ENCODE measurements around the gene CLN3.
"Not testable (repeated sequence)": the region's sequence is repeated elsewhere in the genome, so short reads cannot be mapped to it uniquely, and the experiment has no call there.

DNA sequence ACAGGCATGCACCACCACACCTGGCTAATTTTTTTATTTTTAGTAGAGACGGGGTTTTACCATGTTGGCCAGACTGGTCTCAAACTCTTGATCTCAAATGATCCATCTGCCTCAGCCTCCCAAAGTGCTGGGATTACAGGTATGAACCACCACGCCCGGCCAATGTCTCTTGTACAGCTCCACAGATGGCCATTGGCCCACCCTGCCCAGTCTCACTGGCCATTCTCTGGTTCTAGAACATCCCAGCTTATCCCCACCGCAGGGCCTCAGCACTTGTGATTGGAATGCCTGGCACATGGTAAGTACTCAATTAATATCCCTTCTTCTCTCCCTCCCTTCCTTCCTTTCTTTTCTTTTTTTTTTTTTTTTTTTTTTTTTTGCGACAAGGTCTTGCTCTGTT is 8.5 kb downstream of the CLN3 start:
- TF ChIP-seq POLR2A (IDR thresholded peaks at IDR 0.05; ENCODE audit: low read length); GATA1 (IDR thresholded peaks at IDR 0.05; ENCODE audit: low read depth, low read length): not testable (repeated sequence)
